CD4-positive, alpha-beta T cell treated with Interleukin-6 at 100 ng/mL for 8 hours (primary cell): ENCODE data around the gene CBFA2T2.
"Not testable (repeated sequence)": the region's sequence is repeated elsewhere in the genome, so short reads cannot be mapped to it uniquely, and the experiment has no call there.

ENCODE experiments used
- DNase-seq: peaks from one replicate; pipeline ENCODE4 v3.0.0-alpha.2; 2020; ENCODE audit warnings: mixed read lengths, low spot score

CBFA2T2 gene

GRCh38 chr20:33490023-33490933, at the start of gene CBFA2T2:
CBFA2T2 (plus strand) TSS chr20:33490096; CDS start chr20:33490268, 172 bp downstream.
- no peak for DNase-seq

GRCh38 chr20:33440562-33440961, 49.3 kb upstream of the CBFA2T2 start:
- not testable (repeated sequence) for DNase-seq

DNA sequence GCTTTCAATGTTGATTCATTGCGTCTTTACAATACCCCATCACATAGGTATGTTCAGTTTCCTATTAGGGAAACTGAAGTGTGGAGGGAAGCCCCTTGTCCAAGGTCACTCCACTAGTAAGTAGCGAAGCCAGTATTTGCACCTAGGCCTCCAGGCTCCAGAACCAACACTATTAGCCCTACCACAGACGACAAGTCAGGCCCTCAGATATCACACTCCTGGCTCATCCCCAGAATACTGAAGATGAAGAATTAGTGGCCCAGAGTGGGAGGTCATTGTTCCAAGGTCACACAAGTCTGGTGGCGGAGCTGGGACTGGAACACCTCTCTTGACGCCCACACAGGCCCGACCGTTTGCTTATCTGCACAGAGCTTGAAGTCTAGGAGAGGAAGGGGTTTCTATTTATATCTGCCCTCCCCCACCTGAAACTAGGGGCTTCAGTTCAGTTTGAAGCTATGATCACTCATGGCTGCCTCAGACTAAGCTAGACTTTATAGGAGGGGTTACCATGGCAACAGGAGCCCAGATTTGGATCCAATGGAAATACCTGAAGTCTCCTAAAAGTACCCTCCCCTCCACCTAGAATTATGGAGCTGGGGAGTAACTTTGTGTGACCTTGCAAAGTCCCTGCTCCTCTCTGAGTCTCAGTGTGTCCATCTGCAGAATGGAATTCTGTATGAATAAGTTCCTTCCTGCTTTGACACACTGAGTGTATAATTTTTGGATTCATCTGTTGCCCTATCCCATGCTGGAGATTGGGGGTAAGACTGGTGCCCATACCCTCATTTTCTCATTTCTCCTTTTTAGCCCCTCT, 48.5 kb upstream of the CBFA2T2 start:
- no peak for DNase-seq

GRCh38 chr20:33442136-33443005, 47.5 kb upstream of the CBFA2T2 start:
- no peak for DNase-seq

GRCh38 chr20:33443006-33443511, 46.8 kb upstream of the CBFA2T2 start:
- DNase-seq = no peak

- peak; percentile 93 for DNase-seq
These were observed 46.2 kb upstream of the CBFA2T2 start, which contains the start of gene SNTA1 for GRCh38 chr20:33443512-33444239. SNTA1 (minus strand) TSS chr20:33443763; CDS start chr20:33443620, 143 bp downstream.

DNA sequence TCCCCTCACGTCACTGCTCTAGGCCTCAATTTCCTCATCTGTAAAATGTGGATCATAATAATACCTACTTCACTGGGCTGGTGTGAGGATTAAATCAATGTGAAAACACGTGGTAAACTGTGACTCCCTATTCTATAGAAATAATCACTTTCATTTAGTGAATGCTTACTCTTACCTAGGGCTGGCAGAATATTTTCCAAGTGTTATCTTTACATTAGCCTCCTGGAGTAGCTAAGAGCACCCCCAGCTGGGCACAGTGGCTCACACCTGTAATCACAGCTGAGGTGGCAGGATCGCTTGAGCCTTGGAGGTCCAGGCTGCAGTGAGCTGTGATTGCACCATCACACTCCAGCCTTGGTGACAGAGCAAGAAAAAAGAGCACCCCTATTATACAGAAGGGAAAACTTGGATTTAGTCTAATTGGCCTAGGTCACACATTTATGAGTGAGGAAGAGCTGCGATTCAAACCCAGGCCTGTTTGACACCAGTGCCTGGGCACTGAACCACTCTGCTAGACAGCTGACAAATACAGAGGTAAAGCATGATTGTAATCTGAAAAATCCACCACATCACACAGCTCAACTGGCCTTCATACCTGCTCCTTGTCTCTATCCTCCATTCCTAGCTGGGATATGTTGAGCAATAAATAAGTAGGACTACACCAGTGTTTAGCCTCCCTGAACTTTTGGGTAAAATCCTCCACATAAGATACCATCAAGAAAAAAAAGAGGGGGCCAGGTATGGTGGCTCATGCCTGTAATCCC, 44.9 kb upstream of the CBFA2T2 start:
- peak; percentile 32 for DNase-seq

DNA sequence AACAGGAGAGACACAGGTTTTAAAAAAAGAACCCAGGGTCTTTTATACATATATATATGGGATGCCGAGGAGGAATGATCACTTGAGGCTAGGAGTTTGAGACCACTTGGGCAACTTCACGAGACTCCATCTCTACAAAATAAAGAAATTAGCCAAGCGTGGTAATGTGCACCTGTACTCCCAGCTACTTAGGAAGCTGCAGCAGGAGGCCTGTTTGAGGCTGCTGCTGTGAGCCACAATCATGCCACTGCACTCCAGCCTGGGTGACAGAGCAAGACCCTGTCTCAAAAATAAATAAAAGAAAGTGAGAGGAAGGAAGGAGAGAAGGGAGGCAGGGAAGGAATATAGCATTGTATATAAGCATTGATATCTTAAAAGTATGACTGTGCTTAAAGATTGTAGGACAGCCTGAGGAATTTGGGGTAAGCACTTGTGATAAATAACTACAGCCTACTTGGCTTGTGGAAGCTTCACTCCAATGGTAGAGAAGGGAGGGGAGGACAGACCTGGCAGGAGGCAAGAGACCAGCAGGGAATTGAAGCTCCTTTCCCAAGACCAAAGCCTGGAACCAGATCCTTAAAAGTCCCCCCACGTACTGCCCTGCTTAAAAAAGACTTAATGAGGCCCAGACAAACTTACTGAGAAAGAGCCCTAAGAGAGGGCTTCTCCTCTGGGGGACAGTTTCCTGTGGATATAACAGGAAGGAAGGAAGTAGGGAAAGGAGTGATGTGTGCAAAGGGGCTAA, 43.8 kb upstream of the CBFA2T2 start:
- no peak for DNase-seq

GRCh38 chr20:33450867-33451266, 39.0 kb upstream of the CBFA2T2 start:
- no peak for DNase-seq

- peak; percentile 74 for DNase-seq
These were observed 32.8 kb upstream of the CBFA2T2 start for GRCh38 chr20:33456916-33457642.

DNA sequence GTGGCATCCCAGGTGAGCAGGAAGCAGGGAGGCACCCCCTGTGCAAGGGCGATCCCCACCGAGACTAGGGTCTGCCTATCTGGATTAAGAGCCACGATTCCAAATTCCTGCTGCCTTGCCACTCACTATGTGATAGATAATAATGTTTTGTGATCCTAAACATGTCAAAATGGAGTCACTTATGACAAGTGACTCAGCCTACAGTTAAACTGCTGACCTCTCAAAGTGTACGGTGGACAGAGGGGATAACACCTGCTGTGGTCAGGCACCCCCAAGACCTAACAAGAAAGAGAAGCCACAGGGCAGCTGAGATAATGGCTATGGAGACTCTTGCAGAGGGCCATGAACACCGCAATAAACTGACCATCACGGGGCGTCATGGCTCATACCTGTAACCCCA, 30.3 kb upstream of the CBFA2T2 start:
- no peak for DNase-seq

DNA sequence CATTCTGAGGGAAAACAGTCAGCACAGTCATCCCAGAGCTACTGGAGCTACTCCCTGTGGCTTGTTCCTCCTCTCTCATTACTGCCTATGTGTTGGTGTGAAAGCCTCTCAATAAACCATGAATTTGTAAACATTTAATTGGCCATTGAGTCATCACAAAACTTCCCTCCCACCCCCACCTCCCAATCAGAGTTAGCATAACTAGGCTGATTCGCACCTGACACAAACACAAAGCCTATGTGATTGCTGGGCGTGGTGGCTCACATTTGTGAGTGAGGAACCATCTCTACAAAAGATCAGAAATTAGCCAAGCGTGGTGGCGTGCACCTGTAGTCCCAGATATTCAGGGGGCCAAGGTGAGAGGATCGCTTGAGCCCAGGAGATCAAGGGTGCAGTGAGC, 29.2 kb upstream of the CBFA2T2 start:
- no peak for DNase-seq

DNA sequence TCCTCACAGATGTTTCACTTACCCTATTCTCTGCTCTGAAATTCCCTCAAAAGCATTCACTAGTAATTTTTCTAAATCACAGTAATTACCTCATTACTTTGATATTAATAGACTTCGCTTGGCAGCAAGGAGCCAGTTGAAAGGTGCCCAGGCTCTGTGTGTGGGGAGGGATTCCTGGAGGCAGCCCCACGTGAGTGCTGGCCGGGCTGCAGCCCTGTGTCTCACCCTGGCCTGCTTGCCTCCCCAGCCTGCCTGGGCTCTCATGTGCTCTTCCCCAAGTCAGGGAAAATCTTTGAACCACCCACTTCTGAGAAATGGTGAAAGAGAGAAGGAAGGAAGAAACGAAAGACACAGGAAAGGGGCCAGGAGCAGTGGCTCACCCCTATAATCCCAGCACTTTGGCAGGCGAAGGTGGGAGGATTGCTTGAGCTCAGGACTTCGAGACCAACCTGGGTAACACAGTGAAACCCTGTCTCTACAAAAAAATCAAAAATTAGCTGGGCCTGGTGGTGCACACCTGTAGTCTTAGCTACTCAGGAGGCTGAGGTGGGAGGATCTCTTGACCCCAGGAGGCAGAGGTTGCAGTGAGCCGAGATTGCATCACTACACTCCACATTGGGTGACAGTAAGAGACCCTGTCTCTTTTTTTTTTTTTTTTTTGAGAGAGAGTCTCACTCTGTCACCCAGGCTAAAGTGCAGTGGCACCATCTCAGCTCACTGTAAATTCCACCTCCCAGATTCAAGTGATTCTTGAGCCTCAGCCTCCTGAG, 26.4 kb upstream of the CBFA2T2 start:
- no peak for DNase-seq

- DNase-seq = not testable (repeated sequence)
These were observed 25.1 kb upstream of the CBFA2T2 start for GRCh38 chr20:33464759-33465158.

GRCh38 chr20:33465481-33466302, 24.2 kb upstream of the CBFA2T2 start:
- DNase-seq = no peak

- no peak for DNase-seq
These were observed 23.6 kb upstream of the CBFA2T2 start for GRCh38 chr20:33466303-33466646.

DNA sequence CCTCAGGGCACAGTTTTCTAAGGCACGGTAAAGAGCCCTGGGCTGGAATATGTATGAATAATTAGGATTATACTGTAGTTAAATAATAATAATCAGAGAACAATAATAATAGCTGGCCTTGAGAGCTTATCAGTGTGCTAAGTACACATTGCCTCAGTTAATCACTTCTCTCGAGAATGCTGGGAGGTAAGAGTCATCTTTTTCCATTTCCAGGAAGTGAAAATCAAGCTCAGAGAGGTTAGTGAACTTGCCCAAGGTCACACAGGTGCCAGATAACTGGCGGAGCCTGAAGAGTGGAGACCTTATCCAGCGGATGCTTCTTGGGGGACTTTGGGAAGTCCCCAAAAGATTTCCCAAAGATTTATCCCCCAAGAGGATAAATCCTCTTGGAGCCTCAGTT, 19.4 kb upstream of the CBFA2T2 start:
- DNase-seq = no peak
